ENCODE data around the gene TMPRSS7.

DNA sequence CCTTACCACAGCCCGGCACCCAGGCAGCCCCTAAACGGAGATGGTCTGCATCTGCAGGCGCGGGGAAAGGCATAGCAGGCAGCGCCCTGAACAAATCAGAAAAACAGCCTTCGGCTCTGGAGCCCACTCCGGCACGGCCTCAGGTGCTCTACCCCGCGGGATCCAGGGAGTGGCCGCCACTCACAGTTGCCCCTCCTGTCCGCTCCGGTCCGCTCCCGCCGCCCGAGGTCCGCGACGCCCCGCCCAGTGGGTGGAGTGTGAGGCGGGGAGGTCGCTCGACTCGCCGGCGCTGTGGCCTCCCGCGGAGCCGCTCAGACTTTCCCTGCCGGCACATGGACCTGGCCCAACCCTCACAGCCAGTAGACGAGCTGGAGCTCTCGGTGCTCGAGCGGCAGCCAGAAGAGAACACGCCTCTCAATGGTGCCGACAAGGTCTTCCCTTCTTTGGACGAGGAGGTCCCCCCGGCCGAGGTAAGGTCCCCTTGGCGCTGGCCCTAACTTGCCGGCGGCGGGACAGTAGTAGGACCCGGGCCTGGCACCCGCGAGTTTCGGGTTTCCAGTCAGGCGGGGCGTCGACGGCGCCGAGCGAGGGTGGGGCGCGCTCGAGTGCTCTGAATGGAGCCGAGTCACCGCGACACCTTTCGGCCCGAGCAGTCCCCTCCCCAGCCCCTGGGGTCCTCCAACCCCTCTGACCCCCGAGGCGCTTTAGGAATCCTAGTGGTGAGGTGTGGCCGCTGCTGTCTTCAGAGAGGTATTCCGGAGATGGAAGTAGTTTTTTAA lies 51.7 kb downstream of the TMPRSS7 start, which contains the start of gene C3orf52:
- TF ChIP-seq, protein P1, sequence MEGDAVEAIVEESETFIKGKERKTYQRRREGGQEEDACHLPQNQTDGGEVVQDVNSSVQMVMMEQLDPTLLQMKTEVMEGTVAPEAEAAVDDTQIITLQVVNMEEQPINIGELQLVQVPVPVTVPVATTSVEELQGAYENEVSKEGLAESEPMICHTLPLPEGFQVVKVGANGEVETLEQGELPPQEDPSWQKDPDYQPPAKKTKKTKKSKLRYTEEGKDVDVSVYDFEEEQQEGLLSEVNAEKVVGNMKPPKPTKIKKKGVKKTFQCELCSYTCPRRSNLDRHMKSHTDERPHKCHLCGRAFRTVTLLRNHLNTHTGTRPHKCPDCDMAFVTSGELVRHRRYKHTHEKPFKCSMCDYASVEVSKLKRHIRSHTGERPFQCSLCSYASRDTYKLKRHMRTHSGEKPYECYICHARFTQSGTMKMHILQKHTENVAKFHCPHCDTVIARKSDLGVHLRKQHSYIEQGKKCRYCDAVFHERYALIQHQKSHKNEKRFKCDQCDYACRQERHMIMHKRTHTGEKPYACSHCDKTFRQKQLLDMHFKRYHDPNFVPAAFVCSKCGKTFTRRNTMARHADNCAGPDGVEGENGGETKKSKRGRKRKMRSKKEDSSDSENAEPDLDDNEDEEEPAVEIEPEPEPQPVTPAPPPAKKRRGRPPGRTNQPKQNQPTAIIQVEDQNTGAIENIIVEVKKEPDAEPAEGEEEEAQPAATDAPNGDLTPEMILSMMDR (IDR thresholded peaks at IDR 0.05): no peak
- TF ChIP-seq POLR2A (IDR thresholded peaks at IDR 0.05): no peak

Data from lower leg skin (tissue), 3 donors.